IMR-90 (cell line): ENCODE results near the gene SH3RF1. TPM values are rescaled to one million over a fixed set of nuclear protein-coding genes. Genes with fewer than 3 reads are reported as not detected.
A peak's percentile ranks its signal among the peaks of the same experiment; 100 is the strongest.

Source experiments
- ATAC-seq: fragments of 200-7000 bp; cut with Tn5 transposase; 2 replicates; pipeline ENCODE4 v1.9.1; 2020; ENCODE audit warnings: low read depth, mild to moderate bottlenecking, moderate library complexity
- BruUV-seq: library from RNA; stranded (reverse); fragments of 400-500 nt; replicated peaks from 2 replicates; lab custom pipeline; 2021; lab: Mats Ljungman, UMichigan
- CTCF ChIA-PET: fragments of 300-600 bp; formaldehyde crosslinking; extraction: SDS; loops from one replicate; lab custom pipeline; 2021; ENCODE audit warnings: antibody characterized with exemption; lab: Yijun Ruan, JAX
- POLR2A ChIA-PET: fragments of 300-600 bp; sonication (Branson Sonifier 250); formaldehyde crosslinking; loops from one replicate; lab custom pipeline; 2022; ENCODE audit warnings: antibody characterized with exemption; ENCODE audit not compliant: unreplicated experiment; lab: Charles Lee
- DNase-seq: peaks from one replicate; pipeline ENCODE4 v3.0.0; 2013
- H2AFZ ChIP-seq: replicated peaks from 2 replicates; pipeline ENCODE3; 2013; ENCODE audit warnings: low read length, mild to moderate bottlenecking; ENCODE audit not compliant: poor library complexity
- H2AK5ac ChIP-seq: 2 replicates; pipeline ENCODE4 v1.6.1; 2013; ENCODE audit warnings: low read depth, low read length, inconsistent platforms
- H2AK9ac ChIP-seq: replicated peaks from 2 replicates; pipeline ENCODE3; 2013; ENCODE audit warnings: mild to moderate bottlenecking, low read depth, low read length, moderate library complexity; ENCODE audit not compliant: poor library complexity
- H2BK120ac ChIP-seq: 2 replicates; pipeline ENCODE4 v1.6.1; 2013; ENCODE audit warnings: low read depth, low read length, inconsistent platforms
- H2BK15ac ChIP-seq: 3 replicates; pipeline ENCODE4 v1.6.1; 2013; ENCODE audit warnings: low read depth, low read length, inconsistent platforms
- H2BK20ac ChIP-seq: 2 replicates; pipeline ENCODE4 v1.6.1; 2013; ENCODE audit warnings: low read depth, mild to moderate bottlenecking, inconsistent platforms, low read length, moderate library complexity
- H2BK5ac ChIP-seq: 2 replicates; pipeline ENCODE4 v1.6.1; 2013; ENCODE audit warnings: mild to moderate bottlenecking, low read depth, low read length, inconsistent platforms; ENCODE audit not compliant: poor library complexity, severe bottlenecking
- H3K14ac ChIP-seq: replicated peaks from 2 replicates; pipeline ENCODE4 v1.6.1; 2013; ENCODE audit warnings: low read depth, low read length, inconsistent platforms
- H3K18ac ChIP-seq: 2 replicates; pipeline ENCODE4 v1.6.1; 2013; ENCODE audit warnings: low read depth, low read length, control low read depth
- H3K23ac ChIP-seq: 2 replicates; pipeline ENCODE4 v1.6.1; 2013; ENCODE audit warnings: low read depth, low read length, inconsistent platforms
- H3K27ac ChIP-seq: 2 replicates; pipeline ENCODE4 v1.5.1; 2013; ENCODE audit warnings: mild to moderate bottlenecking, control low read depth, low read length; ENCODE audit not compliant: insufficient read depth
- H3K27me3 ChIP-seq: 2 replicates; pipeline ENCODE4 v1.6.1; 2013; ENCODE audit warnings: low read length; ENCODE audit not compliant: control insufficient read depth, insufficient read depth
- H3K36me3 ChIP-seq: 2 replicates; pipeline ENCODE4 v1.6.1; 2013; ENCODE audit warnings: low read length, mixed read lengths; ENCODE audit not compliant: control insufficient read depth, insufficient read depth
- H3K4ac ChIP-seq: 2 replicates; pipeline ENCODE4 v1.6.1; 2013; ENCODE audit warnings: low read depth, low read length, inconsistent platforms
- H3K4me1 ChIP-seq: 2 replicates; pipeline ENCODE4 v1.6.1; 2013; ENCODE audit warnings: low read length, mixed read lengths; ENCODE audit not compliant: control insufficient read depth, insufficient read depth
- H3K4me2 ChIP-seq: 2 replicates; pipeline ENCODE4 v1.6.1; 2013; ENCODE audit warnings: low read depth, mild to moderate bottlenecking, control low read depth, low read length, moderate library complexity
- H3K4me3 ChIP-seq: 2 replicates; pipeline ENCODE4 v1.5.1; 2013; ENCODE audit warnings: low read depth, mild to moderate bottlenecking, control low read depth, low read length, moderate library complexity; ENCODE audit not compliant: insufficient read depth
- H3K56ac ChIP-seq: 2 replicates; pipeline ENCODE4 v1.6.1; 2013; ENCODE audit warnings: low read length, inconsistent platforms; ENCODE audit not compliant: insufficient read depth; ENCODE audit errors: extremely low read depth
- H3K79me1 ChIP-seq, 2 experiments: 2 replicates each; pipeline ENCODE4 v1.6.1; 2013; ENCODE audit warnings: low read length in 2 of 2, inconsistent platforms in 1 of 2, low read depth in 1 of 2
- H3K9ac ChIP-seq: 2 replicates; pipeline ENCODE4 v1.6.1; 2013; ENCODE audit warnings: low read depth, low read length, control low read depth
- H3K9me1 ChIP-seq: 2 replicates; pipeline ENCODE4 v1.6.1; 2013; ENCODE audit warnings: low read length, inconsistent platforms; ENCODE audit not compliant: insufficient read depth
- H3K9me3 ChIP-seq: 2 replicates; pipeline ENCODE4 v1.6.1; 2013; ENCODE audit warnings: low read length; ENCODE audit not compliant: control insufficient read depth, insufficient read depth
- H4K20me1 ChIP-seq: 2 replicates; pipeline ENCODE4 v1.6.1; 2013; ENCODE audit warnings: low read length, inconsistent platforms; ENCODE audit not compliant: insufficient read depth
- H4K5ac ChIP-seq: 2 replicates; pipeline ENCODE4 v1.6.1; 2013; ENCODE audit warnings: mild to moderate bottlenecking, low read depth, low read length, control low read depth
- H4K8ac ChIP-seq, 2 experiments: 2 replicates each; pipeline ENCODE4 v1.6.1; 2013; ENCODE audit warnings: low read depth in 2 of 2, low read length in 2 of 2, control low read depth in 1 of 2, inconsistent platforms in 1 of 2
- H4K91ac ChIP-seq: 2 replicates; pipeline ENCODE4 v1.6.1; 2013; ENCODE audit warnings: low read depth, low read length, inconsistent platforms; ENCODE audit not compliant: insufficient read depth
- CEBPB ChIP-seq: IDR thresholded peaks from 2 replicates; pipeline ENCODE4 v1.6.1; 2012; ENCODE audit warnings: low read depth, low read length, improper control_type of control experiment
- MAZ ChIP-seq: IDR thresholded peaks from 2 replicates; pipeline ENCODE4 v1.6.1; 2012; ENCODE audit warnings: low read depth, mild to moderate bottlenecking, low read length, improper control_type of control experiment, moderate library complexity, borderline replicate concordance
- WGBS, 2 experiments: methylation state at CpG; one replicate each; pipeline versions ENCODE4 v1.1.5 to v1.1.7; 2013; ENCODE audit warnings: missing lambda C conversion rate in 2 of 2; ENCODE audit not compliant: insufficient read length in 1 of 2; ENCODE audit errors: extremely low coverage in 2 of 2; 5-methylcytosine and 5-hydroxymethylcytosine counted together
- dilution Hi-C: fragments of 300-500 bp; cut with HindIII; formaldehyde crosslinking; loops from one replicate; pipeline ENCODE4 v1.14.3; 2018; ENCODE audit warnings: low sequenced_read_pairs; ENCODE audit not compliant: unreplicated experiment
- in situ Hi-C: fragments of 300-500 bp; cut with MboI; formaldehyde crosslinking; loops from 3 replicates; pipeline ENCODE4 v1.14.3; 2019; ENCODE audit warnings: low sequenced_read_pairs, inconsistent platforms, mixed read lengths
- intact Hi-C: fragments of 100-400 bp; cut with micrococcal nuclease; formaldehyde crosslinking; loops from 2 replicates; pipeline ENCODE4 v1.10.0; 2022
- polyA plus RNA-seq, 3 experiments: library from polyadenylated mRNA; depleted of rRNA; stranded (reverse); fragments of >200 nt; gene quantifications; 2 replicates each; pipeline ENCODE4 v1.2.3, GENCODE V29; 2012; ENCODE audit warnings: low replicate concordance in 1 of 3
- total RNA-seq: library from RNA; depleted of rRNA; stranded (reverse); fragments of >200 nt; gene quantifications from 2 replicates; pipeline ENCODE4 v1.2.3, GENCODE V29; 2012

The SH3RF1 gene
- total and polyA plus RNA-seq, 2 of the 4 experiments (the other 2 are of a cell fraction): 22.0 to 29.8 TPM

DNA sequence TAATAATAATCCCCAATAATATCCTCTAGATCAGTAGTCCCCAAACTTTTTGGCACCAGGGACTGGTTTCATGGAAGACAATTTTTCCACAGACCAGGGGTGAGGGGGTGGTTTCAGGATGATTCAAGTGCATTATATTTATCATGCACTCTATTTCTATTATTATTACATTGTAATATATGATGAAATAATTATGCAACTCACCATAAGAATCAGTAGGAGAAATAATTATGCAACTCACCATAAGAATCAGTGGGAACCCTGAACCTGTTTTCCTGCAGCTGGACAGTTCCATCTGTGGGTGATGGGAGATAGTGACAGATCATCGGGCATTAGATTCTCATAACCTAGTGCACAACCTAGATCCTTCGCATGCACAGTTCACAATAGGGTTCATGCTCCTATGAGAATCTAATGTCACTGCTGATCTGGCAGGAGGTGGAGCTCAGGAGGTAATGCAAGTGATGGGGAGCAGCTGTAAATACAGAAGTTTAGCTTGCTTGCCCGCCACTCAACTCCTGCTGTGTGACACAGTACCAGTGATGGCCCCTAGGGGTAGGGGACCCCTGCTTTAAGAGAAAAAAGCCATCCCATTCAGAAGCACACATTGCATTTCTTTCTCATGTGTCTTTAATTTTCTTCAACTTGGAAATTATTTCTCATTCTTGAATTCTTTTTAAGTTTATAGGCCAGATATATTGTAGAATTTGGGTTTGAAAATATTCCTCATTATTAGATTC lies 16.0 kb upstream of the SH3RF1 start:
- Histone ChIP-seq H3K9ac (no peak overlapping the region), H3K14ac (no peak overlapping the region), H2BK120ac (no peak overlapping the region), H2BK15ac (no peak overlapping the region), H3K27me3 (no peaks in the 10 kb centered on the region), H3K36me3 (no peaks in the 10 kb centered on the region), H4K20me1 (no peaks in the 10 kb centered on the region; the same call in 1 of the 2 replicates), H3K18ac (no peak overlapping the region), H3K4me1 (peaks cover 5% of the 10 kb centered on the region; the same call in 1 of the 2 replicates), H3K79me1 (no peaks in the 10 kb centered on the region), H2AK5ac (no peak overlapping the region), H3K4ac (no peak overlapping the region), H3K9me1 (no peaks in the 10 kb centered on the region; the same call in 1 of the 2 replicates), H3K27ac (no peak overlapping the region), H3K4me2 (no peak overlapping the region), H2AFZ (no peak overlapping the region), H4K91ac (no peak overlapping the region), H3K56ac (no peak overlapping the region), H2AK9ac (no peak overlapping the region), H3K9me3 (no peaks in the 10 kb centered on the region), H3K23ac (no peak overlapping the region), H2BK20ac (no peak overlapping the region), H3K4me3 (no peak overlapping the region), H2BK5ac (no peak overlapping the region), H4K8ac (no peak overlapping the region), H4K5ac (no peak overlapping the region)
- no TSS peak for BruUV-seq
- peak; percentile 60; the same call in 1 of the 2 replicates for TF ChIP-seq CEBPB
- TF ChIP-seq MAZ: no peak
- intact Hi-C loops: no loop called here
- ChIA-PET POLR2A (no interaction called here), CTCF (no interaction called here)
- no CpG with 5 or more reads among the region's 3 CpGs for WGBS, 2 experiments
- in situ Hi-C loops: no loop called here
- dilution Hi-C loops: no loop called here
- ATAC-seq (no peak), DNase-seq (peak; percentile 19)
